H1 (cell line): ENCODE measurements around the gene BEX3. TPM values are rescaled to one million over a fixed set of nuclear protein-coding genes. Genes with fewer than 3 reads are reported as not detected.

Experiments used
- CTCF ChIA-PET: fragments of 300-600 bp; sonication (Branson Sonifier 250); formaldehyde crosslinking; loops from one replicate; lab custom pipeline; 2021; ENCODE audit not compliant: partially characterized antibody; lab: Charles Lee
- POLR2A ChIA-PET: fragments of 300-600 bp; sonication (Branson Sonifier 250); formaldehyde crosslinking; loops from one replicate; lab custom pipeline; 2021; ENCODE audit warnings: inconsistent platforms; ENCODE audit not compliant: partially characterized antibody; lab: Charles Lee
- DNase-seq, 2 experiments: peaks; one replicate each; pipeline versions ENCODE4 v3.0.0 to v3.0.0-alpha.2; 2010 to 2022; ENCODE audit warnings: low spot score in 2 of 2, low read depth in 1 of 2, mixed read lengths in 1 of 2
- FAIRE-seq: peaks from 2 replicates; lab custom pipeline; 2011; peaks lifted over from hg19 to GRCh38; lab: Jason Lieb, UNC
- H2AFZ ChIP-seq: 2 replicates; pipeline ENCODE4 v1.8.1; 2012; ENCODE audit warnings: low read length, inconsistent platforms
- H2AK5ac ChIP-seq: 2 replicates; pipeline ENCODE4 v1.6.1; 2013; ENCODE audit warnings: low read depth, low read length
- H2BK120ac ChIP-seq: replicated peaks from 2 replicates; pipeline ENCODE3; 2013; ENCODE audit warnings: low read depth, low read length, inconsistent platforms
- H2BK12ac ChIP-seq: 2 replicates; pipeline ENCODE4 v1.6.1; 2013; ENCODE audit warnings: low read depth, low read length
- H2BK15ac ChIP-seq: 2 replicates; pipeline ENCODE4 v1.6.1; 2013; ENCODE audit warnings: low read length
- H2BK20ac ChIP-seq: 2 replicates; pipeline ENCODE4 v1.6.1; 2013; ENCODE audit warnings: low read length
- H2BK5ac ChIP-seq: 2 replicates; pipeline ENCODE4 v1.6.1; 2013; ENCODE audit warnings: low read depth, low read length
- H3K14ac ChIP-seq: 2 replicates; pipeline ENCODE4 v1.6.1; 2013; ENCODE audit warnings: inconsistent platforms; ENCODE audit not compliant: insufficient read length
- H3K18ac ChIP-seq: 2 replicates; pipeline ENCODE4 v1.6.1; 2013; ENCODE audit warnings: low read length; ENCODE audit errors: extremely low read depth
- H3K23ac ChIP-seq: 2 replicates; pipeline ENCODE4 v1.6.1; 2013; ENCODE audit warnings: inconsistent platforms; ENCODE audit not compliant: insufficient read length
- H3K23me2 ChIP-seq: 2 replicates; pipeline ENCODE4 v1.6.1; 2013; ENCODE audit warnings: low read depth, low read length
- H3K27ac ChIP-seq: 2 replicates; pipeline ENCODE4 v1.6.1; 2011; ENCODE audit warnings: low read depth, low read length, inconsistent platforms
- H3K27me3 ChIP-seq, 4 experiments: replicated peaks in 1 of 4; 1 replicate in 1 of 4; 2 replicates in 3 of 4; pipeline versions ENCODE4 v1.6.1 to v1.8.1; 2011 to 2013; ENCODE audit warnings: low read length in 3 of 4, mild to moderate bottlenecking in 3 of 4, inconsistent platforms in 2 of 4, mixed read lengths in 2 of 4, moderate library complexity in 1 of 4; ENCODE audit not compliant: control insufficient read depth in 3 of 4, insufficient read depth in 3 of 4; ENCODE audit errors: extremely low read depth in 1 of 4
- H3K36me3 ChIP-seq, 4 experiments: 2 replicates each; pipeline versions ENCODE4 v1.6.1 to v1.8.1; 2011 to 2013; ENCODE audit warnings: mild to moderate bottlenecking in 4 of 4, low read length in 3 of 4, moderate library complexity in 2 of 4, control low read depth in 1 of 4, inconsistent platforms in 1 of 4; ENCODE audit not compliant: insufficient read depth in 4 of 4, control insufficient read depth in 2 of 4
- H3K4ac ChIP-seq: replicated peaks from 2 replicates; pipeline ENCODE3; 2013; ENCODE audit warnings: low read length, low read depth, mixed read lengths, inconsistent platforms; ENCODE audit not compliant: insufficient read length
- H3K4me1 ChIP-seq, 4 experiments: replicated peaks in 1 of 4; 1 replicate in 1 of 4; 2 replicates in 3 of 4; pipeline versions ENCODE4 v1.6.1 to v1.8.1; 2011 to 2013; ENCODE audit warnings: low read length in 3 of 4, inconsistent platforms in 2 of 4, mixed read lengths in 1 of 4; ENCODE audit not compliant: insufficient read depth in 4 of 4, control insufficient read depth in 3 of 4
- H3K4me2 ChIP-seq, 2 experiments: 2 replicates each; pipeline versions ENCODE4 v1.6.1 to v1.8.1; 2011 to 2013; ENCODE audit warnings: low read depth in 2 of 2, low read length in 2 of 2, control low read depth in 1 of 2, inconsistent platforms in 1 of 2, mild to moderate bottlenecking in 1 of 2; ENCODE audit not compliant: insufficient read depth in 1 of 2
- H3K4me3 ChIP-seq, 4 experiments: fragments of 200-600, 300-600 bp in 1 of 4; sonication (generic), shearing (Covaris generic), sonication (Bioruptor Twin) in 1 of 4; 2 replicates each; pipeline versions ENCODE4 v1.5.1 to v1.8.1; 2011 to 2016; ENCODE audit warnings: low read length in 4 of 4, low read depth in 3 of 4, control low read depth in 2 of 4, inconsistent platforms in 2 of 4, mild to moderate bottlenecking in 2 of 4, mixed read lengths in 1 of 4, moderate library complexity in 1 of 4; ENCODE audit not compliant: insufficient read depth in 2 of 4; ENCODE audit errors: extremely low read depth in 1 of 4
- H3K56ac ChIP-seq: replicated peaks from 2 replicates; pipeline ENCODE3; 2013; ENCODE audit warnings: low read depth, mild to moderate bottlenecking, mixed read lengths, low read length, inconsistent platforms; ENCODE audit not compliant: insufficient read length
- H3K79me1 ChIP-seq: 2 replicates; pipeline ENCODE4 v1.6.1; 2013; ENCODE audit warnings: low read depth, low read length, control low read depth
- H3K79me2 ChIP-seq, 2 experiments: 2 replicates each; pipeline versions ENCODE4 v1.6.1 to v1.8.1; 2012 to 2013; ENCODE audit warnings: low read length in 2 of 2, mild to moderate bottlenecking in 2 of 2, inconsistent platforms in 1 of 2; ENCODE audit not compliant: insufficient read depth in 2 of 2, control insufficient read depth in 1 of 2
- H3K9ac ChIP-seq, 4 experiments: replicated peaks in 1 of 4; 1 replicate in 1 of 4; 2 replicates in 3 of 4; pipeline versions ENCODE4 v1.6.1 to v1.8.1; 2011 to 2013; ENCODE audit warnings: low read depth in 3 of 4, low read length in 3 of 4, control low read depth in 2 of 4, mild to moderate bottlenecking in 2 of 4, moderate library complexity in 2 of 4, inconsistent platforms in 1 of 4; ENCODE audit errors: extremely low read depth in 1 of 4
- H3K9me3 ChIP-seq, 2 experiments: 2 replicates each; pipeline versions ENCODE4 v1.6.1 to v1.8.1; 2012 to 2013; ENCODE audit warnings: mild to moderate bottlenecking in 2 of 2, moderate library complexity in 2 of 2, control low read depth in 1 of 2, inconsistent platforms in 1 of 2, low read depth in 1 of 2, low read length in 1 of 2, mixed read lengths in 1 of 2; ENCODE audit not compliant: insufficient read depth in 2 of 2
- H4K20me1 ChIP-seq, 2 experiments: replicated peaks in 1 of 2; 2 replicates each; pipeline versions ENCODE3 to v1.8.1; 2011 to 2013; ENCODE audit warnings: inconsistent platforms in 2 of 2, low read length in 2 of 2, mild to moderate bottlenecking in 1 of 2; ENCODE audit not compliant: insufficient read depth in 2 of 2, control insufficient read depth in 1 of 2
- H4K5ac ChIP-seq: 2 replicates; pipeline ENCODE4 v1.6.1; 2013; ENCODE audit warnings: low read length, low read depth, mixed read lengths, inconsistent platforms; ENCODE audit not compliant: insufficient read length
- H4K8ac ChIP-seq: 2 replicates; pipeline ENCODE4 v1.8.0; 2013; ENCODE audit warnings: mild to moderate bottlenecking, moderate library complexity, low read length, inconsistent platforms; ENCODE audit not compliant: insufficient read depth; ENCODE audit errors: extremely low read depth
- H4K91ac ChIP-seq: replicated peaks from 2 replicates; pipeline ENCODE3; 2013; ENCODE audit warnings: low read length, mixed read lengths, inconsistent platforms; ENCODE audit not compliant: insufficient read length
- RBBP5 ChIP-seq: IDR thresholded peaks from 2 replicates; pipeline ENCODE4 v1.7.1; 2012; ENCODE audit warnings: low read depth, mild to moderate bottlenecking, inconsistent platforms, low read length, moderate library complexity, borderline replicate concordance
- TBP ChIP-seq: IDR thresholded peaks from 2 replicates; pipeline ENCODE4 v1.6.1; 2011; ENCODE audit warnings: low read depth, low read length, improper control_type of control experiment
- WGBS, 2 experiments: shearing (Covaris generic) in 1 of 2; methylation state at CpG; one replicate each; pipeline versions ENCODE4 v1.1.6 to v1.1.7; 2013 to 2015; ENCODE audit warnings: low lambda C conversion rate in 2 of 2, mixed read lengths in 2 of 2, inconsistent platforms in 1 of 2, low coverage in 1 of 2, missing lambda C conversion rate in 1 of 2; ENCODE audit not compliant: insufficient replicate concordance in 2 of 2, insufficient coverage in 1 of 2, insufficient read length in 1 of 2; ENCODE audit errors: extremely low coverage in 1 of 2, missing lambda C conversion rate in 1 of 2; 5-methylcytosine and 5-hydroxymethylcytosine counted together
- polyA plus RNA-seq, 7 experiments: library from polyadenylated mRNA; depleted of rRNA in 3 of 7; stranded (reverse) in 5 of 7; unstranded in 2 of 7; fragments of >200 nt in 5 of 7; fragments of 200-250 nt in 2 of 7; gene quantifications; 1 replicate in 5 of 7; 2 replicates in 1 of 7; 4 replicates in 1 of 7; pipeline versions ENCODE4 v1.2.1 to v1.2.3, GENCODE V29; 2011 to 2013; ENCODE audit warnings: missing spikeins in 2 of 7, mixed read lengths in 2 of 7
- total RNA-seq: library from RNA; stranded (reverse); fragmentation: NEBNext Ultra II Directional; extraction: Animal tissue kit (Norgen Biotek cat#: 25700); gene quantifications from 2 replicates; pipeline ENCODE4 v1.2.1, GENCODE V29; 2021

The BEX3 gene
- total and polyA plus RNA-seq, 2 of the 8 experiments (the other 6 are each of a cell fraction or from before 2014, with no cell fraction given) = 330 to 366 TPM

- Histone ChIP-seq H3K14ac (no peak overlapping the region), H3K4me1 (no peaks in the 10 kb centered on the region; a peak in 3 of 7 replicates), H2BK15ac (no peak overlapping the region), H2BK20ac (no peak overlapping the region), H4K5ac (no peak overlapping the region), H3K79me2 (no peaks in the 10 kb centered on the region), H2AK5ac (no peak overlapping the region), H3K56ac (no peak overlapping the region), H3K4ac (no peak overlapping the region), H3K18ac (no peak overlapping the region), H3K27ac (no peak overlapping the region), H3K4me3 (no peak overlapping the region), H3K23ac (no peak overlapping the region), H3K27me3 (no peaks in the 10 kb centered on the region), H3K36me3 (no peaks in the 10 kb centered on the region), H2BK12ac (no peak overlapping the region), H3K79me1 (no peaks in the 10 kb centered on the region), H2AFZ (no peak overlapping the region), H4K20me1 (no peaks in the 10 kb centered on the region), H4K91ac (no peak overlapping the region), H2BK120ac (no peak overlapping the region), H3K4me2 (no peak overlapping the region), H3K9ac (no peak overlapping the region), H4K8ac (no peak overlapping the region), H3K23me2 (peaks cover 6% of the 10 kb centered on the region; the same call in 1 of the 2 replicates), H2BK5ac (no peak overlapping the region), H3K9me3 (no peaks in the 10 kb centered on the region)
- FAIRE-seq (no peak), DNase-seq (no peak)
- POLR2A ChIA-PET = no interaction called here
- CTCF ChIA-PET = no interaction called here
- 64% methylated on average over 2 of the region's 2 CpGs; no CpG with 5 or more reads in 1 of the 2 experiments for WGBS, 2 experiments
- TF ChIP-seq TBP (no peak), RBBP5 (no peak)
Measured at GRCh38 chrX:103344606-103345005, 31.7 kb upstream of the BEX3 start.
